Lower leg skin (tissue), 4 donors: ENCODE results near the gene CCDC90B. TPM values are rescaled to one million over a fixed set of nuclear protein-coding genes. Genes with fewer than 3 reads are reported as not detected.
"Not testable (repeated sequence)": the region's sequence is repeated elsewhere in the genome, so short reads cannot be mapped to it uniquely, and the experiment has no call there.

Source experiments
- DNase-seq, 2 donors: peaks; one replicate each; pipeline ENCODE4 v3.0.0-alpha.2; 2019; ENCODE audit warnings: low spot score in 2 of 2
- H3K4me3 ChIP-seq: fragments of 200-600 bp; sonication (generic); 2 replicates; pipeline ENCODE4 v1.5.1; 2017; ENCODE audit warnings: mild to moderate bottlenecking, low read depth; ENCODE audit not compliant: poor library complexity, severe bottlenecking
- POLR2A ChIP-seq, 2 donors: fragments of 450-650 bp; IDR thresholded peaks; one replicate each; pipeline ENCODE4 v1.6.1; 2016 to 2017; ENCODE audit warnings: antibody characterized with exemption in 2 of 2, mild to moderate bottlenecking in 1 of 2, moderate library complexity in 1 of 2
- WGBS, 2 donors: methylation state at CpG; one replicate each; pipeline ENCODE4 v1.1.5; 2018; 5-methylcytosine and 5-hydroxymethylcytosine counted together
- intact Hi-C: fragments of 100-400 bp; cut with DNase I; formaldehyde crosslinking; loops from one replicate; pipeline ENCODE4 v1.15.0; 2023; ENCODE audit warnings: low total_unique reads
- total RNA-seq, 4 donors: library from RNA; depleted of rRNA; stranded (reverse); fragments of >200 nt; gene quantifications; one replicate each; pipeline ENCODE4 v1.1.0, GENCODE V29; 2016
- TF ChIP-seq, protein P1 (sequence below), 3 donors: fragments of 450-650 bp; IDR thresholded peaks; one replicate each; pipeline ENCODE4 v1.5.1; 2016; ENCODE audit warnings: antibody characterized with exemption in 3 of 3, mild to moderate bottlenecking in 3 of 3, moderate library complexity in 2 of 3

CCDC90B gene
- total RNA-seq, 4 donors from 2014 or later: 27.4 to 29.8 (median 28.9) TPM

GRCh38 chr11:83310718-83311117 lies 24.6 kb upstream of the CCDC90B start:
- DNase-seq: no peak
- no peak for TF ChIP-seq POLR2A (IDR thresholded peaks at IDR 0.05)
- TF ChIP-seq, protein P1, sequence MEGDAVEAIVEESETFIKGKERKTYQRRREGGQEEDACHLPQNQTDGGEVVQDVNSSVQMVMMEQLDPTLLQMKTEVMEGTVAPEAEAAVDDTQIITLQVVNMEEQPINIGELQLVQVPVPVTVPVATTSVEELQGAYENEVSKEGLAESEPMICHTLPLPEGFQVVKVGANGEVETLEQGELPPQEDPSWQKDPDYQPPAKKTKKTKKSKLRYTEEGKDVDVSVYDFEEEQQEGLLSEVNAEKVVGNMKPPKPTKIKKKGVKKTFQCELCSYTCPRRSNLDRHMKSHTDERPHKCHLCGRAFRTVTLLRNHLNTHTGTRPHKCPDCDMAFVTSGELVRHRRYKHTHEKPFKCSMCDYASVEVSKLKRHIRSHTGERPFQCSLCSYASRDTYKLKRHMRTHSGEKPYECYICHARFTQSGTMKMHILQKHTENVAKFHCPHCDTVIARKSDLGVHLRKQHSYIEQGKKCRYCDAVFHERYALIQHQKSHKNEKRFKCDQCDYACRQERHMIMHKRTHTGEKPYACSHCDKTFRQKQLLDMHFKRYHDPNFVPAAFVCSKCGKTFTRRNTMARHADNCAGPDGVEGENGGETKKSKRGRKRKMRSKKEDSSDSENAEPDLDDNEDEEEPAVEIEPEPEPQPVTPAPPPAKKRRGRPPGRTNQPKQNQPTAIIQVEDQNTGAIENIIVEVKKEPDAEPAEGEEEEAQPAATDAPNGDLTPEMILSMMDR (IDR thresholded peaks at IDR 0.05): no peak
- H3K4me3 ChIP-seq: no peak overlapping the region
- intact Hi-C loops: no loop called here

- WGBS, 2 donors: 95 to 96% methylated on average over 1 of the region's 1 CpG
- intact Hi-C loops: not testable (repeated sequence)
Observed at GRCh38 chr11:83308536-83308935, 22.4 kb upstream of the CCDC90B start.

GRCh38 chr11:83306200-83307080 lies 20.3 kb upstream of the CCDC90B start:
- no peak overlapping the region for H3K4me3 ChIP-seq
- 62 to 80% methylated on average over 4 of the region's 4 CpGs for WGBS, 2 donors
- TF ChIP-seq, protein P1 (IDR thresholded peaks at IDR 0.05): no peak
- TF ChIP-seq POLR2A (IDR thresholded peaks at IDR 0.05): no peak
- intact Hi-C loops: no loop called here
- no peak for DNase-seq

More at GRCh38 chr11:83308536-83308935, 22.4 kb upstream of the CCDC90B start:
- not testable (repeated sequence) for DNase-seq, H3K4me3 ChIP-seq

DNA sequence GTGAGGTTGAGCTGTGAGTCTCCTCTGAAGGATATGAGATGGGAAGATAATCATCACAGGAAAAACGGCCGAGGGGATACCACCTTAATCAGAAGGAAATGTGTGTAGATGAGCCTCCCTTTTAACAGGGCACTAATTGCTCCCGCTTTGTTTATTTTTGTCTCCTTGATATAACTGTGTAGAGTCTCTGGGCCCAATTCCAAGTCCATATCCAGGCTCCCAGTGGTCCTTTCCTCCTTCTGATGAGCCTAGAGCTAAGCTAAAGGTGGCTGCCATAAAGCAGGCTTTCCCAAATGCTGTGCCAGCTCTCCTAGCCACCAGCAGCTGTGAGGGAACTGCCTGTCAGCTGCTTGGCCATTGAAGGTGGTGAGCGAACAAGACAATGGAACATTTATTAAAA lies 17.1 kb upstream of the CCDC90B start:
- H3K4me3 ChIP-seq: no peak overlapping the region
- 66 to 70% methylated on average over 4 of the region's 4 CpGs for WGBS, 2 donors
- DNase-seq: no peak
- no peak for TF ChIP-seq POLR2A (IDR thresholded peaks at IDR 0.05)
- TF ChIP-seq, protein P1 (IDR thresholded peaks at IDR 0.05): no peak
- intact Hi-C loops: no loop called here

DNA sequence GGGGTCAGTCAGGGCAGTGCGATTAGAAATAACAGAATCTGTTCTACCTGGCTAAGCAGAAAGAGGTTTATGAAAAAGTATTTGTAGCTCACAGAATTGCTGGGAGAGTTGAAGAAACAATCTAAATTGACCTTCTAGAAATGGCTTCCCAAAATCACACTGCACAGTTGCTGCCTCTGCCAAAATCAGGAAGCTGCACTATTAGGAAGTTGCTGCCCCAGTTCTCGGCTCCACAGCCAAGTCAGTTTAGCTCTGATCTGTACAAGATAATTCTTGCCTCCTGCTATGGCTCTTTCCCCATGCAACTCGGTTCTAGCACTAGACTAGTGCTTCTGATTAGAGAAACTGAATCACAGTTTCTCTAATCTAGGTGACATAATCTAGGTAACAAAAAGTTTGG lies 16.0 kb upstream of the CCDC90B start:
- TF ChIP-seq, protein P1 (IDR thresholded peaks at IDR 0.05): no peak
- no peak for TF ChIP-seq POLR2A (IDR thresholded peaks at IDR 0.05)
- no peak for DNase-seq
- intact Hi-C loops: no loop called here
- no peak overlapping the region for H3K4me3 ChIP-seq
- WGBS, 2 donors: 58 to 63% methylated on average over 3 of the region's 3 CpGs

DNA sequence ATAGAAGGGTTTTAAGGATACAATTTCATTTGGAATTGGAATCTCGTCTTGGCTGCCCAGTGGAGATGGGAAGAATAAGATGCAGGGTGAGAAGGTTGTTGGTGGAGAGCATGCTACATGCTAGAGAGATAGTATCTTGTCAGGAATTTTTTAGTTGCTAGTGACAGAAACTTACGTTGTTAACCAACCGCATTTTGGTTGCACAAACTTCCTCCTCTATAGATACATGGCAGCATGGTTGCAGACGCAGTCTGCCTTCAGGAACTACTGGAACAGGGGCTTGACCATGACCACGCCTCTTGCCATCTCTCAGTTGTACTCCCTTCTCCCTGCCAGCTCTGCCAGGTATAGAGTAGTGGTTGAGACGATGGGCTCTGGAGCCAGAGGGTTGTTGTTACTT lies 13.5 kb upstream of the CCDC90B start:
- DNase-seq: no peak
- TF ChIP-seq POLR2A (IDR thresholded peaks at IDR 0.05): no peak
- TF ChIP-seq, protein P1 (IDR thresholded peaks at IDR 0.05): no peak
- intact Hi-C loops: loop anchor here (10.0 kb wide), 1 partner anchor 415 kb away; no protein-coding TSS in a partner anchor
- WGBS, 2 donors: 84 to 95% methylated on average over 6 of the region's 6 CpGs
- H3K4me3 ChIP-seq: no peak overlapping the region
